SJCRH30 (cell line): ENCODE measurements around the gene RRAS2. TPM values are rescaled to one million over a fixed set of nuclear protein-coding genes. Genes with fewer than 3 reads are reported as not detected.
"Not testable (repeated sequence)": the region's sequence is repeated elsewhere in the genome, so short reads cannot be mapped to it uniquely, and the experiment has no call there.

Source experiments
- DNase-seq, 2 experiments: peaks; one replicate each; pipeline ENCODE4 v3.0.0-alpha.2; 2015 to 2020
- H3K27ac ChIP-seq: fragments of 250-450 bp; sonication (Bioruptor Pico); 2 replicates; pipeline ENCODE4 v1.5.1; 2020; ENCODE audit warnings: mild to moderate bottlenecking, moderate library complexity
- H3K27me3 ChIP-seq: fragments of 250-450 bp; sonication (Bioruptor Pico); 2 replicates; pipeline ENCODE4 v1.5.1; 2020; ENCODE audit warnings: mild to moderate bottlenecking, moderate library complexity
- H3K36me3 ChIP-seq: fragments of 250-450 bp; sonication (Bioruptor Pico); 2 replicates; pipeline ENCODE4 v1.5.1; 2020; ENCODE audit warnings: mild to moderate bottlenecking, moderate library complexity
- H3K4me1 ChIP-seq: fragments of 250-450 bp; sonication (Bioruptor Pico); 2 replicates; pipeline ENCODE4 v1.5.1; 2020; ENCODE audit warnings: mild to moderate bottlenecking, moderate library complexity
- H3K4me3 ChIP-seq: fragments of 250-450 bp; sonication (Bioruptor Pico); 2 replicates; pipeline ENCODE4 v1.5.1; 2020; ENCODE audit warnings: mild to moderate bottlenecking, moderate library complexity
- H3K9me3 ChIP-seq: fragments of 250-450 bp; sonication (Bioruptor Pico); replicated peaks from 2 replicates; pipeline ENCODE4 v1.5.1; 2020; ENCODE audit warnings: mild to moderate bottlenecking, moderate library complexity
- total RNA-seq: library from RNA; depleted of rRNA; stranded (reverse); fragments of >200 nt; shearing (Covaris generic); gene quantifications from 2 replicates; pipeline ENCODE4 v1.2.3, GENCODE V29; 2014; rRNA removed

The RRAS2 gene
- total RNA-seq: 87.6 and 93.0 TPM in 2 replicates

GRCh38 chr11:14358729-14359439, at the start of gene RRAS2:
Gene RRAS2 (minus strand): TSS chr11:14359183. CDS start chr11:14358870, 313 bp downstream.
- H3K27ac ChIP-seq: peak within 1 kb of the TSS; percentile 74
- peak within 1 kb of the TSS; percentile 99 for H3K4me3 ChIP-seq
- H3K9me3 ChIP-seq: no peaks in the 10 kb centered on the region
- H3K27me3 ChIP-seq: no peaks in the 10 kb centered on the region
- peaks cover 4% of the 10 kb centered on the region for H3K36me3 ChIP-seq
- H3K4me1 ChIP-seq: peaks cover 5% of the 10 kb centered on the region; the same call in 1 of the 2 replicates
- DNase-seq: peak; percentile 88 to 90

- Histone ChIP-seq H3K9me3 (no peaks in the 10 kb centered on the region), H3K4me3 (no peak overlapping the region), H3K27me3 (no peaks in the 10 kb centered on the region), H3K36me3 (no peaks in the 10 kb centered on the region), H3K4me1 (peaks cover 28% of the 10 kb centered on the region), H3K27ac (no peak overlapping the region)
- no peak for DNase-seq
Measured at GRCh38 chr11:14408612-14409011, 49.6 kb upstream of the RRAS2 start.

- H3K27ac ChIP-seq, H3K4me1 ChIP-seq, H3K9me3 ChIP-seq, H3K27me3 ChIP-seq, DNase-seq, H3K4me3 ChIP-seq, H3K36me3 ChIP-seq: not testable (repeated sequence)
Measured at GRCh38 chr11:14406116-14406515, 47.1 kb upstream of the RRAS2 start.

GRCh38 chr11:14403528-14403927, 44.5 kb upstream of the RRAS2 start:
- not testable (repeated sequence) for H3K27me3 ChIP-seq, DNase-seq, H3K36me3 ChIP-seq, H3K4me1 ChIP-seq, H3K4me3 ChIP-seq, H3K27ac ChIP-seq, H3K9me3 ChIP-seq

GRCh38 chr11:14399087-14399486, 40.1 kb upstream of the RRAS2 start:
- H3K9me3 ChIP-seq: no peaks in the 10 kb centered on the region

DNA sequence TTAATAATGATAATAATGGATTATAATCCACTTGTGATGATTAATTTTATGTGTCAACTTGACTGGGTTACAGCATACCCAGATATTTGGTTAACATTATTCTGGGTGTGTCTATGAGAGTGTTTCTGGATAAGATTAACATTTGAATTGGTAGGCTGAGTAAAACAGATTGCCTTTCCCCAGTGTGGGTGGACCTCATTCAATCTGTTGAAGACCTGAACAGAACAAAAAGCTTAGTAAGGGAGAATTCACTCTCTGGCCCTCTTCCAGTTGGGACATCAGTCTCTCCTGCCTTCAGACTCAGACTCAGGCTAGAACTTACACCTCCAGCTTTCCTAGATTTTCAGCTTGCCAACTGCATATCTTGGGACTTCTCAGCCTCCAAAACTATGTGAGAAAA, 37.3 kb upstream of the RRAS2 start:
- Histone ChIP-seq H3K4me3 (no peak overlapping the region), H3K36me3 (no peaks in the 10 kb centered on the region), H3K4me1 (no peaks in the 10 kb centered on the region), H3K27ac (no peak overlapping the region), H3K9me3 (no peaks in the 10 kb centered on the region), H3K27me3 (no peaks in the 10 kb centered on the region; the same call in 1 of the 2 replicates)
- no peak for DNase-seq

More at GRCh38 chr11:14399087-14399486, 40.1 kb upstream of the RRAS2 start:
- Histone ChIP-seq H3K27ac (no peak overlapping the region), H3K4me1 (no peaks in the 10 kb centered on the region), H3K36me3 (no peaks in the 10 kb centered on the region), H3K27me3 (no peaks in the 10 kb centered on the region; the same call in 1 of the 2 replicates), H3K4me3 (no peak overlapping the region)
- DNase-seq: no peak

- no peak overlapping the region for H3K27ac ChIP-seq
- no peak overlapping the region for H3K4me3 ChIP-seq
- no peaks in the 10 kb centered on the region for H3K36me3 ChIP-seq
- no peaks in the 10 kb centered on the region for H3K9me3 ChIP-seq
- H3K27me3 ChIP-seq: no peaks in the 10 kb centered on the region
- H3K4me1 ChIP-seq: no peaks in the 10 kb centered on the region
- DNase-seq: no peak
Measured at GRCh38 chr11:14393889-14394288, 34.9 kb upstream of the RRAS2 start.

DNA sequence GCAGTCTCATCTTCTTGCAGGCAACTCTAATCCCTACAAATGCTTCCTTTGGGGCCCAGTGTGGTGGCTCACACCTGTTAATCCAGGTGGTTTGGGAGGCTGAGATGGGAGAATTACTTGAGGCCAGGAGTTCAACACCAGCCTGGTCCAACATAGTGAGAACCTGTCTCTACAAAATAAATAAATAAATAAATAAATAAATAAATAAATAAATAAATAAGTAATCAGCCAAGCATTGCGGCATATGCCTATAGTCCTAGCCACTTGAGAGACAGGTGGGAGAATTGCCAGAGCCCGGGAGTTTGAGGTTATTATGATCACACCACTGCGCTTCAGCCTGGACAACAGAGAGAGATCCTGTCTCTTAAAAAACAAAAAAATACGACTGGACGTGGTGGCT, 34.1 kb upstream of the RRAS2 start:
- H3K36me3 ChIP-seq: no peaks in the 10 kb centered on the region
- H3K4me3 ChIP-seq: no peak overlapping the region
- DNase-seq: no peak
- no peaks in the 10 kb centered on the region for H3K27me3 ChIP-seq
- H3K4me1 ChIP-seq: no peaks in the 10 kb centered on the region
- no peaks in the 10 kb centered on the region for H3K9me3 ChIP-seq
- H3K27ac ChIP-seq: no peak overlapping the region

DNA sequence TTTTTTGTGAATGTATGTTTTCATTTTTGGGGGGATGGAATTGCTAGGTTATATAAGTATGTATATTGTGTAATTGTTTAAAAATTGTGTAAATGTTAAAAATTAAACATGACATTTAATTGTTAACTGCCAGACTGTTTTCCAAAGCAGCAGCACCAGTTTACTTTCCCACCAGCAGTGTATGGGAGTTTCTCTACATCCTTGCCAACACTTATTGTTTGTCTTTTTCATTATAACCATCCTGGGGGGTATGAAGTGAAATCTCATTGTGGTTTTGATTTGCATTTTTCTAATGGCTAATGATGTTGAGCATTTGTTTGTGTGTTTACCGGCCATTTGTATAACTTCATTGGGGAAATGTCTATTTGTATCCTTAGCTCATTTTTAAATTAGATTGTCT, 31.7 kb upstream of the RRAS2 start:
- Histone ChIP-seq H3K27me3 (no peaks in the 10 kb centered on the region), H3K9me3 (no peaks in the 10 kb centered on the region), H3K4me3 (no peak overlapping the region), H3K36me3 (no peaks in the 10 kb centered on the region), H3K4me1 (peaks cover 3% of the 10 kb centered on the region; the same call in 1 of the 2 replicates), H3K27ac (no peak overlapping the region)
- no peak for DNase-seq

DNA sequence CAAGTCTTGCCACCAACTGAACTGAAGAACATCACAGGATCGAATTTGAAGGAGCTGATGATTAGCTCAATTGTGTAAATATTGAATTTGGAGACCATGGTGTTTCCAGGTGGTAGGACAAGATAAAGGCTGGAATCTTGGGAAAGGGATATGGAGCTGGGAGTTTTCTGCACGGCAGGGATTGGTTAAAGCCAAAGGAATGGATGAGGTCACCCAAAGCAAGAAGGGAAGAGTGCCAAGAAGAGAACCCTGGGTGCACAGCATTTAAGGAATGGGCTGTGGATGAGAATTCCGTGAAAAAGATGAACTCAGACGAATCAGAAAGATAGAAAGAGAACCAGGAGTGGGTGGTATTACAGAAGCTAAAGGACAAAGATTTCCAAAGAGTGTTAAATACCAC, 29.4 kb upstream of the RRAS2 start:
- Histone ChIP-seq H3K4me1 (peaks cover 3% of the 10 kb centered on the region; the same call in 1 of the 2 replicates), H3K36me3 (no peaks in the 10 kb centered on the region), H3K9me3 (no peaks in the 10 kb centered on the region), H3K27me3 (no peaks in the 10 kb centered on the region), H3K4me3 (no peak overlapping the region), H3K27ac (no peak overlapping the region)
- DNase-seq: no peak

DNA sequence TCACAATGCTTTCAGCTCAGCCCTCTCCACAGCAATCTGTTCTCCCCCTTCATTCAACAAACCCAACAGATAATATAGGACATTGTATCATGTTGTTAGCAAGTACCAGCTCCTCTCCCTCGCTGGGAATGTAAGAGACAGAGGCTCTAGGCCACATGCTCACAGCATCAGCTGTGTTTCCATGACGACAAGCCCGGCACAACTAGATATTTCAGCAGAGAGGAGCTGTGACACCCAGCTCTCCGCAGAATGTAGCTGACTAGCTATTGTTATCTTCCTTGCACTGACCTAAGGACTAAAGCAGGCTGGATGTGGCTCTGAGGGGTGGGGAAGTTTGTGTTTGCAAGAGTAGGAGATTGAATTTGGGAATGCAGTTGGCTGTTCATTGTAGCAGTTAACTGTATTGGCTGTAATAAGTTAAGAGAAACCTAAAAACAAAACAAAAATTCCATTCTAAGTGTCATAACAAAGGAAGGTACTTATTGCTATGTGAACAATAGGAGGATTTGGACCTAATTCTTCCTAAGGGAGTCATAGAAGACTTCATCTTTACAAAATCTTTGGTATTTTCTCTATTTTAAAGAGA, 28.0 kb upstream of the RRAS2 start:
- no peak overlapping the region for H3K4me3 ChIP-seq
- H3K36me3 ChIP-seq: no peaks in the 10 kb centered on the region
- H3K9me3 ChIP-seq: no peaks in the 10 kb centered on the region
- H3K27ac ChIP-seq: no peak overlapping the region
- no peaks in the 10 kb centered on the region for H3K27me3 ChIP-seq
- peak; percentile 74 to 77 for DNase-seq
- peaks cover 3% of the 10 kb centered on the region; the same call in 1 of the 2 replicates for H3K4me1 ChIP-seq

DNA sequence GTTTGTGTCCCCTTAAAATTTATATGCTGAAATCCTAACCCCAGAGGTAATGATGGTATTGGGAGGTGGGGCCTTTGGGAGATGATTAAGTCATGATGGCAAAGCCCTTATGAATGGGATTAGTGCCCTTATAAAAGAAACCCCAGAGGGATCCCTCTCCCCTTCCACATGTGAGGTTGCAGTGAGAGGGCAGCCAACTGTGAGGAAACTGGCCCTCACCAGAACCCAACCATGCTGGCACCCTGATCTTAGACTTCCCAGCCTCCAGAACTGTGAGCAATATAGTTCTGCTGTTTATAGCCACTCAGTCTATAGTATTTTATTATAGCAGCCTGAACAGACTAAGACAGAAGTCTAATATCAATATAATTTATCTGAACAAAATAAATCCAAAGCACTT, 27.1 kb upstream of the RRAS2 start:
- no peak overlapping the region for H3K27ac ChIP-seq
- H3K27me3 ChIP-seq: no peaks in the 10 kb centered on the region
- no peak for DNase-seq

GRCh38 chr11:14384338-14384737, 25.4 kb upstream of the RRAS2 start:
- peaks cover 3% of the 10 kb centered on the region; the same call in 1 of the 2 replicates for H3K4me1 ChIP-seq
- H3K27ac ChIP-seq: no peak overlapping the region
- DNase-seq: no peak
- H3K36me3 ChIP-seq: no peaks in the 10 kb centered on the region
- no peak overlapping the region for H3K4me3 ChIP-seq
- no peaks in the 10 kb centered on the region for H3K9me3 ChIP-seq
- H3K27me3 ChIP-seq: no peaks in the 10 kb centered on the region

More for the DNA sequence above, 27.1 kb upstream of the RRAS2 start:
- Histone ChIP-seq H3K4me1 (peaks cover 3% of the 10 kb centered on the region; the same call in 1 of the 2 replicates), H3K36me3 (no peaks in the 10 kb centered on the region), H3K4me3 (no peak overlapping the region), H3K9me3 (no peaks in the 10 kb centered on the region)

GRCh38 chr11:14381968-14382367, 23.0 kb upstream of the RRAS2 start:
- Histone ChIP-seq H3K4me3 (no peak overlapping the region), H3K27me3 (no peaks in the 10 kb centered on the region), H3K9me3 (no peaks in the 10 kb centered on the region), H3K27ac (no peak overlapping the region), H3K4me1 (peaks cover 3% of the 10 kb centered on the region; the same call in 1 of the 2 replicates), H3K36me3 (no peaks in the 10 kb centered on the region)
- DNase-seq: no peak

- peak overlapping the region; percentile 66 for H3K4me3 ChIP-seq
- H3K27ac ChIP-seq: 0 out of 2 replicates have a peak overlapping the region, but pooled peaks have one; percentile 26
- DNase-seq: peak; percentile 62
- H3K36me3 ChIP-seq: no peaks in the 10 kb centered on the region
- no peaks in the 10 kb centered on the region for H3K27me3 ChIP-seq
- no peaks in the 10 kb centered on the region for H3K9me3 ChIP-seq
- H3K4me1 ChIP-seq: no peaks in the 10 kb centered on the region
Measured at GRCh38 chr11:14380947-14381561, 22.1 kb upstream of the RRAS2 start.
